CD4-positive, alpha-beta T cell (primary cell): ENCODE results near the gene SLC44A5. TPM values are rescaled to one million over a fixed set of nuclear protein-coding genes. Genes with fewer than 3 reads are reported as not detected.

Experiments
- ATAC-seq: fragments of 200-7000 bp; cut with Tn5 transposase; one replicate; pipeline ENCODE4 v1.10.0; 2022; ENCODE audit warnings: mild to moderate bottlenecking; ENCODE audit not compliant: poor library complexity
- CTCF ChIA-PET: fragments of 350-600 bp; sonication (Branson Sonifier 250); formaldehyde crosslinking; loops from one replicate; lab custom pipeline; 2021; ENCODE audit warnings: antibody characterized with exemption, inconsistent platforms; lab: Charles Lee
- POLR2A ChIA-PET: fragments of 350-600 bp; sonication (Branson Sonifier 250); formaldehyde crosslinking; loops from one replicate; lab custom pipeline; 2021; ENCODE audit warnings: antibody characterized with exemption, inconsistent platforms; lab: Charles Lee
- DNase-seq, 14 experiments: peaks; one replicate each; pipeline ENCODE4 v3.0.0-alpha.2; 2013 to 2020; ENCODE audit warnings: mixed read lengths in 2 of 14
- H3K27ac ChIP-seq, 2 donors: one replicate each; pipeline versions ENCODE4 v1.5.1 to v1.7.0; 2013; ENCODE audit warnings: low read length in 2 of 2, low read depth in 1 of 2, mild to moderate bottlenecking in 1 of 2
- H3K27me3 ChIP-seq, 2 experiments: 1 replicate in 1 of 2; 2 replicates in 1 of 2; pipeline versions ENCODE4 v1.6.1 to v1.7.0; 2013; ENCODE audit warnings: low read length in 2 of 2, control low read depth in 1 of 2, mild to moderate bottlenecking in 1 of 2, moderate library complexity in 1 of 2; ENCODE audit not compliant: insufficient read depth in 2 of 2, control insufficient read depth in 1 of 2
- H3K36me3 ChIP-seq: one replicate; pipeline ENCODE4 v1.6.1; 2013; ENCODE audit warnings: low read length, control low read depth; ENCODE audit not compliant: insufficient read depth
- H3K4me1 ChIP-seq: one replicate; pipeline ENCODE4 v1.6.1; 2013; ENCODE audit warnings: low read length, control low read depth; ENCODE audit not compliant: insufficient read depth
- H3K4me3 ChIP-seq: one replicate; pipeline ENCODE4 v1.5.1; 2013; ENCODE audit warnings: mild to moderate bottlenecking, low read length, moderate library complexity
- H3K9me3 ChIP-seq, 2 experiments: 1 replicate in 1 of 2; 2 replicates in 1 of 2; pipeline versions ENCODE4 v1.6.1 to v1.7.0; 2013; ENCODE audit warnings: low read length in 2 of 2, mild to moderate bottlenecking in 2 of 2, control low read depth in 1 of 2, moderate library complexity in 1 of 2; ENCODE audit not compliant: control insufficient read depth in 1 of 2, insufficient read depth in 1 of 2
- H3K27ac Mint-ChIP-seq: one replicate; pipeline ENCODE4 v1.8.0; 2020; ENCODE audit warnings: mixed read lengths
- H3K27me3 Mint-ChIP-seq: one replicate; pipeline ENCODE4 v1.8.0; 2021; ENCODE audit warnings: mixed read lengths
- H3K36me3 Mint-ChIP-seq: one replicate; pipeline ENCODE4 v1.8.0; 2021; ENCODE audit warnings: low read depth, mixed read lengths
- H3K4me1 Mint-ChIP-seq: one replicate; pipeline ENCODE4 v1.8.0; 2021; ENCODE audit warnings: low read depth, mixed read lengths
- H3K4me3 Mint-ChIP-seq: one replicate; pipeline ENCODE4 v1.8.0; 2020; ENCODE audit warnings: mild to moderate bottlenecking, mixed read lengths
- H3K9me3 Mint-ChIP-seq: one replicate; pipeline ENCODE4 v1.8.0; 2020; ENCODE audit warnings: mixed read lengths
- CTCF ChIP-seq: fragments of 200-600 bp; IDR thresholded peaks from one replicate; pipeline ENCODE4 v1.8.0; 2022; ENCODE audit warnings: antibody characterized with exemption, mild to moderate bottlenecking
- intact Hi-C, 2 experiments: fragments of 100-400 bp; cut with DNase I in 1 of 2; cut with micrococcal nuclease in 1 of 2; formaldehyde crosslinking; loops; one replicate each; pipeline versions ENCODE4 v1.15.1 to v1.9.0; 2023 to 2025; cut with DNase I, micrococcal nuclease
- total RNA-seq, 174 experiments: library from RNA in 2 of 174; stranded (reverse) in 2 of 174; gene quantifications; one replicate each; pipeline ENCODE4 v1.2.3 and lab custom pipeline; 2021 to 2026

Gene SLC44A5
- total RNA-seq, 2 experiments from 2014 or later = not detected

GRCh38 chr1:75533085-75533484, 77.8 kb downstream of the SLC44A5 start:
- DNase-seq = no peak
- no peak overlapping the region for H3K27ac ChIP-seq
- H3K27me3 ChIP-seq = no peaks in the 10 kb centered on the region
- ChIA-PET CTCF (no interaction called here), POLR2A (no interaction called here)
- intact Hi-C loops = no loop called here
- H3K4me1 ChIP-seq = no peaks in the 10 kb centered on the region
- TF ChIP-seq CTCF = no peak
- Mint-ChIP-seq H3K36me3 (no peaks in the 10 kb centered on the region), H3K9me3 (no peaks in the 10 kb centered on the region), H3K27me3 (no peaks in the 10 kb centered on the region), H3K27ac (no peak overlapping the region), H3K4me1 (no peaks in the 10 kb centered on the region), H3K4me3 (no peak overlapping the region)
- no peaks in the 10 kb centered on the region for H3K36me3 ChIP-seq
- no peak overlapping the region for H3K4me3 ChIP-seq
- H3K9me3 ChIP-seq = no peaks in the 10 kb centered on the region
- no peak for ATAC-seq

- no peaks in the 10 kb centered on the region for H3K9me3 Mint-ChIP-seq
- Histone ChIP-seq H3K9me3 (no peaks in the 10 kb centered on the region), H3K27me3 (no peaks in the 10 kb centered on the region), H3K27ac (no peak overlapping the region), H3K4me1 (no peaks in the 10 kb centered on the region), H3K36me3 (no peaks in the 10 kb centered on the region), H3K4me3 (no peak overlapping the region)
- intact Hi-C loops = no loop called here
- no peaks in the 10 kb centered on the region for H3K36me3 Mint-ChIP-seq
- no peaks in the 10 kb centered on the region for H3K4me1 Mint-ChIP-seq
- no peak overlapping the region for H3K27ac Mint-ChIP-seq
- ATAC-seq (no peak), DNase-seq (no peak)
- H3K4me3 Mint-ChIP-seq = no peak overlapping the region
- ChIA-PET CTCF (no interaction called here), POLR2A (no interaction called here)
- H3K27me3 Mint-ChIP-seq = no peaks in the 10 kb centered on the region
- TF ChIP-seq CTCF = no peak
These were observed 79.3 kb downstream of the SLC44A5 start for GRCh38 chr1:75531570-75531969.

GRCh38 chr1:75529488-75529887, 81.4 kb downstream of the SLC44A5 start:
- H3K36me3 Mint-ChIP-seq = no peaks in the 10 kb centered on the region
- Histone ChIP-seq H3K27ac (no peak overlapping the region), H3K27me3 (no peaks in the 10 kb centered on the region), H3K9me3 (no peaks in the 10 kb centered on the region), H3K4me1 (no peaks in the 10 kb centered on the region), H3K36me3 (no peaks in the 10 kb centered on the region), H3K4me3 (no peak overlapping the region)
- H3K27ac Mint-ChIP-seq = no peak overlapping the region
- TF ChIP-seq CTCF = no peak
- no peaks in the 10 kb centered on the region for H3K9me3 Mint-ChIP-seq
- intact Hi-C loops = no loop called here
- ATAC-seq (no peak), DNase-seq (no peak)
- ChIA-PET POLR2A (no interaction called here), CTCF (no interaction called here)
- H3K4me1 Mint-ChIP-seq = no peaks in the 10 kb centered on the region
- no peaks in the 10 kb centered on the region for H3K27me3 Mint-ChIP-seq
- no peak overlapping the region for H3K4me3 Mint-ChIP-seq
